Measurements from ENCODE around the gene GPR39.

Gene GPR39

DNA sequence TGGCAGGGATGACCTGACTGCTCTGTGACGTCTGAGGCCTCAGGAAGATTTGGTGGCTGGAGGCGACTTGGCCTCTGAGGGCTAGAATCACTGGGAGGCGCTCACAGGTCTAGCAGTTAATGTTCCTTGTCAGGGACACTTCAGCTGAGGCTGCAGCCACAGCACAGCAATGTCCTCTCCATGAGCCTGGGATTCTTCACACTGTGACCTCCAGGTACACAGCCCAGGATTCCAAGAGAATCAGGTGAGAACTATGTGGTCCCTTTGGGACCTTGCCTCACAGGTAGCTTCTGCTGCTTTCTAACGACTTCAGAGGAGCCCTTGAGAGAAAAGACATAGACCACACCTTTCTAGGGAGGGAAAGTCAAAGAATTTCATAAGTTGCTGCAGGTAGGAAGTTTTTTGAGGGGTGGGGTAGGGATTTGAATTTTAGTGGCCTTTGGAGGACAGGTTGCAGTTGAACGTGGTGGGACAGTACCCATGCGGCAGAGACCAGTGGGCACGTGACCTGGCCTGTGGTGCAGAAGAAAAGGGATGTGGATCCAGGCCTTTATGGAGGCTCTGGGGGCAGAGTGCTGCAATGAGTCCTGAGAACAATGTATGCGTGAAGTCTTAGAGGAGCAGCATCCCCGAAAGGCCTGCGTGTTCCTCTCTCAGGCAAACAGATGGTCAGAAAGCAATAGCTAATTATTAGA, 167.2 kb downstream of the GPR39 start:
- Histone ChIP-seq H3K4me3 (ENCODE audit: low read depth, low read length) (no peak overlapping the region), H3K36me3 (replicated peaks) (no peaks in the 10 kb centered on the region), H3K27me3 (replicated peaks) (no peaks in the 10 kb centered on the region), H3K27ac (no peak overlapping the region)
- DNase-seq: no peak
- no peak for TF ChIP-seq CTCF (IDR thresholded peaks at IDR 0.05; ENCODE audit: low read depth, low read length, missing control alignments)
- in situ Hi-C loops (cut with HindIII; ENCODE audit: low pct_ligation_motif_present, low sequenced_read_pairs): no loop called here

DNA sequence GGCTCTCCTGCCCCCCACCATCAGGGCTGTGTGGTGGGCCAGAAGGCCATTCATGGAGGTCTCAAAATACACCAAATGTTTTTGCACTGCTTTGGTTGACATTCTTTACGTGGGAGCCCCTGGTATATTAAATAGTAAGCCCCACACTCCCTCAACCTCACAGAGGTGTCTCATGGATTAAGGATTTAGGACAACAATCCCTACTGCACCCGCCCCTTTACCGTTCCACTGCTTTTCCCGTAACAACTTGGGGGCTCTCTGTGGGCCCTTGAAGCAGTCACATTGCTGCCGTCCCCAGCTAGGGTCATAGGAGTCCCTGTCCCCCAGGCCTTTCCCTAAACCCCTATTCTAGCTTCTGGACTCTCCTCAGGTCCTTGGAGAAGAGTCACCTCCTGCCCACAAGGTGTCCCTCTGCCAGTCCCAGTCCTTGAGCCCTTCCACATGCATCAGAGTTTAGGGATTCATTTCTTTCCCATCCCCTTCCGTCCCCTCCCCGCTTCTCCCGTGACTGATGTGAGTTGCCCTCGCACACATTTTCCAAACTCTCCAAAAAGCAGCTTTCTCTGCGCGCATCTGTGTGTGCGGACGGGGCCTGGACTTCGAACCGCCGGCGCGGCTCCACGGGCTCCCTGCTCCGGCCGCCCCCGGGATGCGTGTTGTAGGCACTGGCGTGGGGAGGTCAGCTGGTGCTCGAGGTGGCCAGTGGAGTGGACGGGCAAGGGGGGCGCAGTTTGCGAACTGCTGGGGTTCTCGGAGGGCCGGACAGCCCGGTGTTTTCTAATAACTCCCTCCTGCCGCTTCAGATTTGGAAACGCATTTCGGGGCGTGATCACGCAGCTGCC, 168.6 kb downstream of the GPR39 start:
- TF ChIP-seq CTCF (IDR thresholded peaks at IDR 0.05; ENCODE audit: low read depth, low read length, missing control alignments): no peak
- Histone ChIP-seq H3K27ac (no peak overlapping the region), H3K4me3 (ENCODE audit: low read depth, low read length) (no peak overlapping the region), H3K36me3 (replicated peaks) (no peaks in the 10 kb centered on the region), H3K27me3 (replicated peaks) (no peaks in the 10 kb centered on the region)
- DNase-seq: no peak
- in situ Hi-C loops (cut with HindIII; ENCODE audit: low pct_ligation_motif_present, low sequenced_read_pairs): no loop called here

DNA sequence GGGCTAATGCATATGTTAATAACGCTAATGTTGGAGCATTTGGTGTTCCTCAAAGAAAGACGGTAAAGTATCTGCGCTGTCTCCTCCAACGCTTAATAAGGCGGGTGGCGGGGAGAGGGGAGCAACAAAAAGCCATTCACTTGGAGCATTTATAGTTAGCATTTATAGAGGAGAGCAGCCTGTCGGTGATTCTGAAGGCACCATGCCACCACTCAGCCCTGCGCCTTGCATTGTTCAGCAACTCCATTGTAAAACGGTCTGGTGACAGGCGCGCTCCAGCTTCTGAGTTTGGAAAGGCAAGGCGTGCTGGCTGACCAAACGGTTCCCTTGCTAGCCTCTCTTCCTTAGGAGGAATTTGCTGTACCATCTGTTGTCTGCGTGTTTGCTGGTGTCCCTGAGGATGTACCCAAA, 169.5 kb downstream of the GPR39 start:
- in situ Hi-C loops (cut with HindIII; ENCODE audit: low pct_ligation_motif_present, low sequenced_read_pairs): no loop called here
- DNase-seq: no peak

GRCh38 chr2:132586835-132587234, 170.2 kb downstream of the GPR39 start:
- H3K4me3 ChIP-seq (ENCODE audit: low read depth, low read length): no peak overlapping the region
- no peaks in the 10 kb centered on the region for H3K36me3 ChIP-seq (replicated peaks)
- no peak overlapping the region for H3K27ac ChIP-seq
- no peak for DNase-seq
- in situ Hi-C loops (cut with HindIII; ENCODE audit: low pct_ligation_motif_present, low sequenced_read_pairs): no loop called here
- TF ChIP-seq CTCF (IDR thresholded peaks at IDR 0.05; ENCODE audit: low read depth, low read length, missing control alignments): no peak
- H3K27me3 ChIP-seq (replicated peaks): no peaks in the 10 kb centered on the region

More for the DNA sequence above, 169.5 kb downstream of the GPR39 start:
- Histone ChIP-seq H3K27me3 (replicated peaks) (no peaks in the 10 kb centered on the region), H3K36me3 (replicated peaks) (no peaks in the 10 kb centered on the region), H3K4me3 (ENCODE audit: low read depth, low read length) (no peak overlapping the region), H3K27ac (no peak overlapping the region)
- TF ChIP-seq CTCF (IDR thresholded peaks at IDR 0.05; ENCODE audit: low read depth, low read length, missing control alignments): no peak

- Histone ChIP-seq H3K27me3 (replicated peaks) (no peaks in the 10 kb centered on the region), H3K27ac (no peak overlapping the region), H3K4me3 (ENCODE audit: low read depth, low read length) (no peak overlapping the region), H3K36me3 (replicated peaks) (no peaks in the 10 kb centered on the region)
- TF ChIP-seq CTCF (IDR thresholded peaks at IDR 0.05; ENCODE audit: low read depth, low read length, missing control alignments): no peak
- DNase-seq: no peak
- in situ Hi-C loops (cut with HindIII; ENCODE audit: low pct_ligation_motif_present, low sequenced_read_pairs): no loop called here
These were observed 172.0 kb downstream of the GPR39 start for GRCh38 chr2:132588576-132588975.

Data from brain microvascular endothelial cell (primary cell).